Measurements from ENCODE around the gene GFM1. TPM values are rescaled to one million over a fixed set of nuclear protein-coding genes. Genes with fewer than 3 reads are reported as not detected.
A peak's percentile ranks its signal among the peaks of the same experiment; 100 is the strongest.

GFM1 gene
- total RNA-seq, 1 donor from 2014 or later, result 34.5 TPM

- DNase-seq (ENCODE audit: low read depth, low spot score), result no peak
- no peak for TF ChIP-seq CTCF (conservative IDR thresholded peaks at IDR 0.05)
- peaks cover 12% of the 10 kb centered on the region for H3K4me1 Mint-ChIP-seq
- no peaks in the 10 kb centered on the region for H3K9me3 Mint-ChIP-seq
- H3K27me3 Mint-ChIP-seq (ENCODE audit: low read depth), result no peaks in the 10 kb centered on the region
- peak overlapping the region; percentile 75 for H3K4me3 Mint-ChIP-seq
- no peak overlapping the region for H3K27ac Mint-ChIP-seq (ENCODE audit: unreplicated experiment)
- H3K36me3 Mint-ChIP-seq (ENCODE audit: low read depth), result peaks cover 28% of the 10 kb centered on the region
Measured at GRCh38 chr3:158732856-158733200, 88.5 kb downstream of the GFM1 start.

DNA sequence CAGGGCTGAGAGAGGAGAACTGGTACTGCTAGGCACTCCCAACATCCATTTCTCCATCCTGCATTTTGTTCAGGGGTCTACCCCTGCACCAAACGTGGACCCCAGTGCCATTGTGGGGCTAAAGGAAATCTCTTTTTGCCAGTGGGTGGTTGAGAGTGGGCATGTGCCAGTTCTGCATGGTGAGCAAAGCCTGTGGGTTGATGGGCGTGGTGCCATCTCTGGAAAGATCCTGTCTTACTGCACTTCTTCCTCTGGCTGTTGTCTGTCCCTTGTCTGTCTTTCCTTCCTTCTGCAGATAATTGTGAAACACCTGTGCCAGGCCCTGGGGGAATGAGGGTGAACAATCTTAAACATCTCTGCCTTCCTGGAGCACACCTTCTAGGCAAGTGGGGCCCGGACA lies 89.3 kb downstream of the GFM1 start:
- TF ChIP-seq CTCF (conservative IDR thresholded peaks at IDR 0.05), result no peak
- no peak for DNase-seq (ENCODE audit: low read depth, low spot score)
- Mint-ChIP-seq H3K9me3 (no peaks in the 10 kb centered on the region), H3K27me3 (ENCODE audit: low read depth) (no peaks in the 10 kb centered on the region), H3K27ac (ENCODE audit: unreplicated experiment) (no peak overlapping the region), H3K4me1 (peaks cover 7% of the 10 kb centered on the region), H3K36me3 (ENCODE audit: low read depth) (peaks cover 28% of the 10 kb centered on the region), H3K4me3 (peak overlapping the region; percentile 72)

DNA sequence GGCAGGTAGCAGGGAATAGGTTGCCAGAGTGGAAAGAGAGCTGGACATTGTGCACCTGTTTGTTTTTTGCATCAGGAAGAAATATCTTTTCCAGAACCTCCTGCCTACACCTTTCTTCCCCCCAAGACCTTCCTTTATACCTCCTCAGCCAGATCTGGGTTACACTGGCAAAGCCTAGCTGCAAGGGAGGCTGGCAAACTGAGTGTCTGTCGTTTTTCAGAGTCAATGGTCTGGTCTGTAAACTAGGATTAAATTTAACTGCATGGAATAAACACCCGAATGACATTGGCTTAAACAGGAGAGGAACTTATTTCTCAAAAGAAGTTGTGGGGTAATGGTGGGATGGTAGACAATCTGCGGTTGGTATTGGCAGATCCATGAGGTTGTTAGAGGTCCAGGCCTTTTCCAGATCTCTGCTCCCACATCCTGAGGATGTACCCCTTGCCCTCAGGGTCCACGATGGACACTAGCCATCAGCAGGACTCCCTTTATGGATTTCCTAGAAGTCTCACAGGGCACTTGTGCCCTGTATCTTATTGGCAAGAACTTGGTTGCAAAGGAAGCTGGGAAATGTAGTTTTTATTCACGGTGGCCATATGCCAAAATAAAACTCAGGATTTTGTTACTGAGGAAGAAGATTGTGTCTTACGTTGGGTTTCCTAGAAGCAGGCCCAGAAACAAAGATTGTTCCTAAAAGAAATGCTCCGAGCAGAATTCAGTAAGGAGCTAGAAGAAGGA lies 91.1 kb downstream of the GFM1 start:
- H3K4me3 Mint-ChIP-seq, result no peak overlapping the region
- H3K27me3 Mint-ChIP-seq (ENCODE audit: low read depth), result no peaks in the 10 kb centered on the region
- no peak overlapping the region for H3K27ac Mint-ChIP-seq (ENCODE audit: unreplicated experiment)

GRCh38 chr3:158737410-158737809 lies 93.1 kb downstream of the GFM1 start:
- Mint-ChIP-seq H3K27me3 (ENCODE audit: low read depth) (no peaks in the 10 kb centered on the region), H3K9me3 (no peaks in the 10 kb centered on the region), H3K27ac (ENCODE audit: unreplicated experiment) (no peak overlapping the region), H3K4me1 (no peaks in the 10 kb centered on the region), H3K36me3 (ENCODE audit: low read depth) (peaks cover 32% of the 10 kb centered on the region), H3K4me3 (no peak overlapping the region)
- DNase-seq (ENCODE audit: low read depth, low spot score), result no peak
- no peak for TF ChIP-seq CTCF (conservative IDR thresholded peaks at IDR 0.05)

More for the DNA sequence above, 91.1 kb downstream of the GFM1 start:
- TF ChIP-seq CTCF (conservative IDR thresholded peaks at IDR 0.05), result no peak
- H3K9me3 Mint-ChIP-seq, result no peaks in the 10 kb centered on the region
- peaks cover 7% of the 10 kb centered on the region for H3K4me1 Mint-ChIP-seq
- peaks cover 28% of the 10 kb centered on the region for H3K36me3 Mint-ChIP-seq (ENCODE audit: low read depth)
- DNase-seq (ENCODE audit: low read depth, low spot score), result no peak

GRCh38 chr3:158737976-158738615 lies 93.8 kb downstream of the GFM1 start:
- TF ChIP-seq CTCF (conservative IDR thresholded peaks at IDR 0.05), result no peak
- Mint-ChIP-seq H3K9me3 (no peaks in the 10 kb centered on the region), H3K36me3 (ENCODE audit: low read depth) (peaks cover 32% of the 10 kb centered on the region), H3K4me3 (no peak overlapping the region), H3K27me3 (ENCODE audit: low read depth) (no peaks in the 10 kb centered on the region), H3K27ac (ENCODE audit: unreplicated experiment) (no peak overlapping the region), H3K4me1 (no peaks in the 10 kb centered on the region)
- no peak for DNase-seq (ENCODE audit: low read depth, low spot score)
